ENCODE measurements around the gene CREB3L2. TPM values are rescaled to one million over a fixed set of nuclear protein-coding genes. Genes with fewer than 3 reads are reported as not detected.

The CREB3L2 gene
- total RNA-seq, 4 donors from 2014 or later: 2.8 to 12.0 (median 5.4) TPM

DNA sequence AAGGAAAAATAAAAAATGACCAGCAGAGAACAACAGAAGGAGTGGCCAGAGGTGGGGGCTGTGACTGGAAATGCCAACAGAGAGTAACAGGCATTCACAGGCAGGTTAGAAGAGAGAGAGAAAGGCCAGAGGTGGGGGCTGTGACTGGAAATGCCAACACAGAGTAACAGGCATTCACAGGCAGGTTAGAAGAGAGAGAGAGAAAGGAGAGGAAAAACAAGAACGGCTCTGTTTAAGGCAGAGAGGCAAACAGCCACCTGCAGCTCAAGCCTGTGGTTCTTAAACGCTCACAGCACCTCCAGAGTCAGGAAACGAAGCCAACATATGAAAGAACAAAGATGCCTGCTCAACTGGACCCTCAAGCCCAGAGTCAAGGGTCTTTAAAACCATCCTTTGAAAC, 115.6 kb downstream of the CREB3L2 start:
- peaks cover 9 to 45% of the 10 kb centered on the region in 2 donors for H3K4me1 ChIP-seq
- in situ Hi-C loops (cut with MboI; ENCODE audit: low sequenced_read_pairs in 4 of 4) (no loop called here), intact Hi-C loops (cut with DNase I; ENCODE audit: low total_unique reads) (no loop called here)
- ATAC-seq (no peak), DNase-seq (no peak)
- no peak overlapping the region for H3K4me3 ChIP-seq
- H3K36me3 ChIP-seq: peaks cover 0 to 16% of the 10 kb centered on the region in 2 donors
- no peaks in the 10 kb centered on the region for H3K9me3 ChIP-seq
- H3K27me3 ChIP-seq: no peaks in the 10 kb centered on the region
- TF ChIP-seq, protein P1, sequence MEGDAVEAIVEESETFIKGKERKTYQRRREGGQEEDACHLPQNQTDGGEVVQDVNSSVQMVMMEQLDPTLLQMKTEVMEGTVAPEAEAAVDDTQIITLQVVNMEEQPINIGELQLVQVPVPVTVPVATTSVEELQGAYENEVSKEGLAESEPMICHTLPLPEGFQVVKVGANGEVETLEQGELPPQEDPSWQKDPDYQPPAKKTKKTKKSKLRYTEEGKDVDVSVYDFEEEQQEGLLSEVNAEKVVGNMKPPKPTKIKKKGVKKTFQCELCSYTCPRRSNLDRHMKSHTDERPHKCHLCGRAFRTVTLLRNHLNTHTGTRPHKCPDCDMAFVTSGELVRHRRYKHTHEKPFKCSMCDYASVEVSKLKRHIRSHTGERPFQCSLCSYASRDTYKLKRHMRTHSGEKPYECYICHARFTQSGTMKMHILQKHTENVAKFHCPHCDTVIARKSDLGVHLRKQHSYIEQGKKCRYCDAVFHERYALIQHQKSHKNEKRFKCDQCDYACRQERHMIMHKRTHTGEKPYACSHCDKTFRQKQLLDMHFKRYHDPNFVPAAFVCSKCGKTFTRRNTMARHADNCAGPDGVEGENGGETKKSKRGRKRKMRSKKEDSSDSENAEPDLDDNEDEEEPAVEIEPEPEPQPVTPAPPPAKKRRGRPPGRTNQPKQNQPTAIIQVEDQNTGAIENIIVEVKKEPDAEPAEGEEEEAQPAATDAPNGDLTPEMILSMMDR (IDR thresholded peaks at IDR 0.05 in 4 of 5, conservative IDR thresholded peaks at IDR 0.05 in 1 of 5): no peak
- no peak for TF ChIP-seq POLR2A (IDR thresholded peaks at IDR 0.05)
- peak overlapping the region in 1 of 4 donors; percentile 25 for H3K27ac ChIP-seq

DNA sequence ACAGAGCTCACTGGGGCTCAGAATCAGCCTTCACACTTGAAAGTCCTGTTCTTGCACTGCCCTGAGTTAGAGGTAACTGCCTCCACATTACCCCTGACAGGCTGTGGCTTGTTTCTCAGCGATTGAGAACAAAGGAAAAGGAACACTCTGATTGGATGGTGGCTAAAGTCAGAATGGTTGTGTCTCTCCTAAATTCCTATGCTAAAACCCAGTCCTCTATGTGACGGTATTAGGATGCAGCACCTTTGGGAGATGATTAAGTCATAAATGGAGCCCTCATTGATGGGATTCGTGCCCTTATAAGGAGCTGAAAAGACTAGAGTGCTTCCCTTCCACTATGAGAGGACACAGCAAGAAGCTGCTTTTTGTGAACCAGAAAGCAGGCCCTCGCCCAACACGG, 116.2 kb downstream of the CREB3L2 start:
- in situ Hi-C loops (cut with MboI; ENCODE audit: low sequenced_read_pairs in 4 of 4) (no loop called here), intact Hi-C loops (cut with DNase I; ENCODE audit: low total_unique reads) (no loop called here)
- peak overlapping the region in 2 of 4 donors; percentile 6 to 25 for H3K27ac ChIP-seq
- peaks cover 3 to 39% of the 10 kb centered on the region in 2 donors for H3K4me1 ChIP-seq
- DNase-seq (no peak), ATAC-seq (no peak)
- H3K9me3 ChIP-seq: no peaks in the 10 kb centered on the region
- no peaks in the 10 kb centered on the region for H3K27me3 ChIP-seq
- TF ChIP-seq, protein P1 (IDR thresholded peaks at IDR 0.05 in 4 of 5, conservative IDR thresholded peaks at IDR 0.05 in 1 of 5): no peak
- no peak for TF ChIP-seq POLR2A (IDR thresholded peaks at IDR 0.05)
- peaks cover 0 to 22% of the 10 kb centered on the region in 2 donors for H3K36me3 ChIP-seq
- H3K4me3 ChIP-seq: no peak overlapping the region

DNA sequence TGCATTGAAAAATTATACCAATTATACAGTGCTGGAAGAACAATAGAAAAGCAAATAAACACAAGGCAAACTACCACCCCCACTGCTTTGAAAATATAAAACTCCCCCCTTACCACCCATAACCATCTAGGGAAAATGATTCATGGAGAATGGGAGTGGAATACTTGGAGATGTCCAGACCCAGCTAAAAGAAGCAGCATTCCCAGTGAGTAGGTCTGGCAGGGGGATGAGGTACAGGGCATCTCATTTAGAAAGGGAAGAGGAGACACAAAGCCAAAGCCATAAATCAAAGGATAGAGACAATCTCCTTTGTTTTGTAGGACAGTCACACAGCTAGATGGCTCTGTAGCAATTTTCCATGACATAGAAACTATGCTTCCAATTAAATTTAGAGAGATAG, 119.1 kb downstream of the CREB3L2 start:
- peak overlapping the region; percentile 42 to 81 (median 78) for H3K27ac ChIP-seq
- ATAC-seq (peak; percentile 35 to 53), DNase-seq (no peak)
- peaks cover 23 to 38% of the 10 kb centered on the region in 2 donors for H3K4me1 ChIP-seq
- peaks cover 0 to 32% of the 10 kb centered on the region in 2 donors for H3K36me3 ChIP-seq
- no peak overlapping the region for H3K4me3 ChIP-seq
- intact Hi-C loops (cut with DNase I; ENCODE audit: low total_unique reads) (no loop called here), in situ Hi-C loops (cut with MboI; ENCODE audit: low sequenced_read_pairs in 4 of 4) (no loop called here)
- TF ChIP-seq POLR2A (IDR thresholded peaks at IDR 0.05): no peak
- TF ChIP-seq, protein P1 (IDR thresholded peaks at IDR 0.05 in 4 of 5, conservative IDR thresholded peaks at IDR 0.05 in 1 of 5): no peak
- no peaks in the 10 kb centered on the region for H3K27me3 ChIP-seq
- H3K9me3 ChIP-seq: no peaks in the 10 kb centered on the region

DNA sequence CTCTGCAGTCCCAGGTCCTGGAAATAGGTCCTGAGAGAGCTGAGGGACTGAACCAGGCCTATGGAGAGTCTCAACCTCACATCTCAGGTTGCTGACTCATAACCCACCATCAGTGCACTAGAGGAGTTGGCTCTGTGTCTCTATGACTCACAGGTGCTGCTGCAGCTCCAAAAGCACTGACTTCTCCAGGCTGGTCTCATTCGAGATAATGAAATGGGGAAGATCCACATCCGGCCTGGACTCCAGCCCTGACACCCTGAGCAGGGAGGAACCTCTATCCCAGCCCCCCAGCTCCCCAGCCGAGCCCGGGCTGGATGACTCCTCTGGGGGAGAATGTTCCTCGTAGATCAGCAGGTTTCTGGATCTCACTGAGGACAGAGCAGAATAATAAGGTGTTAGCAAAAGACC, 119.6 kb downstream of the CREB3L2 start:
- peak; percentile 53 to 68 for DNase-seq
- in situ Hi-C loops (cut with MboI; ENCODE audit: low sequenced_read_pairs in 4 of 4): no loop called here
- Histone ChIP-seq H3K9me3 (no peaks in the 10 kb centered on the region), H3K4me1 (peaks cover 23 to 44% of the 10 kb centered on the region in 2 donors), H3K4me3 (no peak overlapping the region), H3K27me3 (no peaks in the 10 kb centered on the region), H3K27ac (peak overlapping the region; percentile 42 to 81 (median 78)), H3K36me3 (peaks cover 0 to 32% of the 10 kb centered on the region in 2 donors)
- peak; percentile 85 to 91 for ATAC-seq
- intact Hi-C loops (cut with DNase I; ENCODE audit: low total_unique reads): no loop called here
- TF ChIP-seq, protein P1 (IDR thresholded peaks at IDR 0.05 in 4 of 5, conservative IDR thresholded peaks at IDR 0.05 in 1 of 5): no peak
- peak; percentile 12 to 53 for TF ChIP-seq POLR2A (IDR thresholded peaks at IDR 0.05)
